Ishikawa (cell line): ENCODE data around the gene RAB31.

Experiments used
- CEBPB ChIP-seq: IDR thresholded peaks from 2 replicates; pipeline ENCODE4 v1.6.1; 2012
- CREB1 ChIP-seq: IDR thresholded peaks from 2 replicates; pipeline ENCODE4 v1.6.1; 2012; ENCODE audit warnings: low read depth
- EGR1 ChIP-seq: IDR thresholded peaks from 2 replicates; pipeline ENCODE4 v1.6.1; 2012
- EP300 ChIP-seq: IDR thresholded peaks from 2 replicates; pipeline ENCODE4 v1.6.1; 2012; ENCODE audit warnings: borderline replicate concordance
- FOXM1 ChIP-seq: IDR thresholded peaks from 2 replicates; pipeline ENCODE4 v1.6.1; 2012; ENCODE audit warnings: low read depth, borderline replicate concordance
- MAX ChIP-seq: IDR thresholded peaks from 2 replicates; pipeline ENCODE4 v1.6.1; 2012
- NFIC ChIP-seq: IDR thresholded peaks from 2 replicates; pipeline ENCODE4 v1.6.1; 2012
- RAD21 ChIP-seq: IDR thresholded peaks from 2 replicates; pipeline ENCODE4 v1.6.1; 2012; ENCODE audit warnings: low read depth
- REST ChIP-seq: IDR thresholded peaks from 2 replicates; pipeline ENCODE4 v1.6.1; 2012; ENCODE audit warnings: low read depth, mild to moderate bottlenecking
- TAF1 ChIP-seq: IDR thresholded peaks from 2 replicates; pipeline ENCODE4 v1.6.1; 2012; ENCODE audit warnings: low read depth, mild to moderate bottlenecking
- TCF12 ChIP-seq: IDR thresholded peaks from 2 replicates; pipeline ENCODE4 v1.6.1; 2012; ENCODE audit warnings: low read depth
- TEAD4 ChIP-seq: IDR thresholded peaks from 2 replicates; pipeline ENCODE4 v1.6.1; 2012
- USF1 ChIP-seq: IDR thresholded peaks from 2 replicates; pipeline ENCODE4 v1.6.1; 2012
- YY1 ChIP-seq: IDR thresholded peaks from 2 replicates; pipeline ENCODE4 v1.6.1; 2012; ENCODE audit warnings: low read depth
- ZBTB7A ChIP-seq: IDR thresholded peaks from 2 replicates; pipeline ENCODE4 v1.6.1; 2012; ENCODE audit warnings: low read depth

Gene RAB31

GRCh38 chr18:9753846-9754245, 45.7 kb downstream of the RAB31 start:
- TF ChIP-seq REST (no peak), EP300 (no peak), USF1 (no peak), MAX (no peak), RAD21 (no peak), NFIC (no peak), TEAD4 (no peak), TAF1 (no peak), TCF12 (no peak)

- TF ChIP-seq TAF1 (no peak), NFIC (no peak), USF1 (no peak), MAX (no peak), YY1 (no peak), TEAD4 (no peak), REST (no peak), TCF12 (no peak), CEBPB (no peak), FOXM1 (no peak), CREB1 (no peak), ZBTB7A (no peak), EP300 (no peak), RAD21 (no peak), EGR1 (no peak)
These were observed 47.0 kb downstream of the RAB31 start for GRCh38 chr18:9755110-9755509.

DNA sequence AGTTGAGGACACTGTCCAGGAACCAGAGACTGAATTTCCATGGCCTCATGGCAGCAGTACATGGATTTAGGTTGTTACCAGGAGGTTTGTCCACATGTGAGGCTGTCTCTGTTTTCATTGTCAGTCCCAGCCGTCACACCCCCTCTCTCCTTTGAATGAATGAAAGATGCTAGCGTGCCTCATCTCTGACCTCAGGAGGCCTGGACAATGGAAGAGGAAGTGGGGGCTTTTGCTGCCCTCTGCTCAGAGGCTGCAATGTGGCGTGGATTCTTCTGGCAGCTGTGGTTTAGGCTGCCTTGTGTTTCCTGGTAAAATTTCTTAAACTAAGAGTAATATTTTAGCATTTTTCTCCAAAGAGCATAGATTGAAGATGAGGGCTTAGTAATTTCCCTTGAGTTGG, 47.5 kb downstream of the RAB31 start:
- TF ChIP-seq EGR1, result no peak
- TF ChIP-seq ZBTB7A, result no peak
- TF ChIP-seq CEBPB, result no peak
- TF ChIP-seq USF1, result no peak
- no peak for TF ChIP-seq RAD21
- TF ChIP-seq TAF1, result no peak
- TF ChIP-seq EP300, result no peak
- TF ChIP-seq TCF12, result no peak
- TF ChIP-seq CREB1, result no peak
- no peak for TF ChIP-seq YY1
- TF ChIP-seq MAX, result no peak
- no peak for TF ChIP-seq FOXM1
- no peak for TF ChIP-seq NFIC
- no peak for TF ChIP-seq REST

- TF ChIP-seq NFIC (no peak), USF1 (no peak), TEAD4 (no peak), CREB1 (no peak), REST (no peak), ZBTB7A (no peak), RAD21 (no peak), TCF12 (no peak), TAF1 (no peak), FOXM1 (no peak), EGR1 (no peak)
These were observed 48.3 kb downstream of the RAB31 start for GRCh38 chr18:9756271-9756932.
